Measurements from ENCODE around the gene TMCC2.

TMCC2 gene

GRCh38 chr1:205306929-205307566 lies 79.3 kb downstream of the TMCC2 start:
- DNase-seq = no peak

GRCh38 chr1:205309741-205310140 lies 82.0 kb downstream of the TMCC2 start:
- no peak for DNase-seq

DNA sequence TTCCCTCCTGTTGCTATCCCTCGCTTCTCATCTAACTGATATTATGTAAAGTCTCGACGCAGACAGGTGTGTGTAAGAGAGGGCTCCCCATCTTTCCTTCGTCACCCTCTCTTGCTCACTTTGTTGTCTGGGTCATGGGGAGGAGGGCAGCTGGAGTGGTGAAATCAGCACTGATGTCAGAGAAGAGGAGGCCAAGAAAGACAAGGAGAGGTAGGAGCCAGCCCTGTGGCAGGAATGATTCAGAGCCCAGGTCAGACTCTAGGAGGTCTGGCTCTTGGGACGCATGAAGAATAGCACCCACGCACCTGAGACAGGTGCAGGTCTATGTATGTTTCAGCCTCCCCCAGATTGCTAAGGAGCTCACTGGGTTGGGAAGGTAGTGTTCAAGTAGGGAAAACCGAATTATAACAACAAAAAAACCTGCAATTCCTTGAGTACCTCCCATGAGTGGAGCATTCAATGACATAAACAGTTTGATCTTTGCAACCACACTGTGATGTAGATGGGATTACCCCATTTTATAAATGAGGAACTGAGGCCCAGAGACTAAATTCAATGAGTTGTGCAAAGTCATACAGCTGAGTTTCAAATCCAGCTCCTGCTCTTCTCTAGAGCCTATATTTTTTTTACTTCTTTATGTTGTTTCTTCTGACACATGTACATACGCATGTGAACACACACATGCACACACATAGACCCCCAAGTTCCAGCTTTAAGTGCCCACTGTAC lies 83.4 kb downstream of the TMCC2 start:
- no peak for DNase-seq

- no peak for DNase-seq
These were observed 85.3 kb downstream of the TMCC2 start for GRCh38 chr1:205312866-205313562.

DNA sequence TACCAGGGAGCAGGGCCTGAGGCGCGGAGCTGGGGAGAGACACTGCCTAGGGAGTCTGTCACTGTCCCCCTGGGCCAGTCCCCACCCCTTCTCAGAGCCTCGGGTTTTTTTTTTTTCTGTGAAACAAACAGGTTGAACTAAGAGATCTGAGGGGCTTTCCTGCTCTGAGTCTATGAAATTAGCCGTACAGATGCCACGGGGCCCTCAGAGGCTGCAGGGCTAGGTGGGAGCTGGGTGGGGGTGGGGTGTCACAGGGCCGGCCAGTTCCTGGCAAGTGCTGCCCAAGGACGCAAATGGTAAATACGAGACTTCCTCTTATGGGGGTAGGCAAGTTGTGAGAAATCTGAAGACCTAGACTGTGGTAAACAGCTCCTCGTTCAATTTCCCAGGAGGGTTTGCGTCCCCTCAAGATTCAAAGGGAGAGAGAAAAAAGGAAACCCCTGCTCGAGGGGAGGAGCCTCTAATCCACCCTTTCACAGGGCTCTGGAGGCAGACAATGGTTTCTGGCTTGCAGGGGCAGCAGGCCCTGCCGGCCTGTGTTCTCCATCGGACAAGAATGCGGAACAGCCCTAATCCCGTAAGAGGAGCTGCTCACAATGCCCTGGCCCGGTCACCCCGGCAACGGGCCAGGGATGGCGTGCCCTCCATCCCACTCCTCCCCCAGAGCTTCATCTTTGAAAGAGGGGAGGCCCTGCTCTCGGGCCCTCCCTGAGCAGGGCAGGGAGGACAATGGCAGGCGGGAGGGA lies 86.0 kb downstream of the TMCC2 start:
- no peak for DNase-seq

DNA sequence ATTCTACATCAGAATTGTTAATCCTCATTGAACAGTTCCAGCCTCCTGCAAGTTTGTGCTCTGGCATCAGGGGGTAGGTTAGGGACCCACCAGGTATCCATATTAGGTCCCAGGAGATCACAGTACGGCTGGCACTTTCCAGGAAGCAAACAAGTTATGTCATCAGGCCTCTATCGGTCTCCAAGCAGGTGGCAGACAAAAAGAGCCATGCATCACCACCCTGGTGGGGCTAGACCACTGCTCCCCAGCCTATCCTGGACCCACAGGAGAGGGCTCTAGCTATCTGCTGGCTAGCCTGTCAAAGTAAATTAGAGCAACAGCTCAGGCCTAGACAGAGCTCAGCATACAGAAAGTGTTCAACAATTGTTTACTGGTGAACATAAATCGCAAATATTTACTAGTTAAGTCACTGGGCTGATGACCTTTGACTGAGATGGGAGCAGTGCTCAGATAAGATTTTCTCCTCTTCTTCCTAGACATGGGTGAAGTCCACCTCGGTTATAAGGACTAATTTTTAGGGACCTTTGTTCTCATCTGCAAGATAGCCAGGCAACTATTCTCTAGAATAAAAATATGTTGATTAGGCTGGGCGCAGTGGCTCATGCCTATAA lies 87.4 kb downstream of the TMCC2 start:
- DNase-seq = no peak

DNA sequence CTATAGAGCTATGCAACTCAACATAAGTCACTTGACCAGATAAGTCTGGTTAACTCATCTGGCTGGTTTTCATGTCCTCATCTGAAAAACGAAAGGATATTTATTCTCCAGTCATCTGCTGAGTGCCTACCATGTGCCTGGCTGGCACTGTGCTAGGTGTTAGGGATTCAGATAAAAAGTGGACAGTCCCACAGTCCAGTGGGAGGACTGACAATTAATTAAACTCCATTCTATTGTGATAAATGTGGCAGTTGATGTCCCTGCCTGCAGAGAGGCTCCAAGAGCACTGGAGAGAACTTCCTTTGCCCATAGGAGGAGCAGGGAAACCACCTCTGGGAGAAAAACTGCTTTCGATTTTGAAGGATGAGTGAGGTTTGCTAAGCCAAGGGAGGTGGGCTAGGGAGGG lies 88.4 kb downstream of the TMCC2 start:
- no peak for DNase-seq

DNA sequence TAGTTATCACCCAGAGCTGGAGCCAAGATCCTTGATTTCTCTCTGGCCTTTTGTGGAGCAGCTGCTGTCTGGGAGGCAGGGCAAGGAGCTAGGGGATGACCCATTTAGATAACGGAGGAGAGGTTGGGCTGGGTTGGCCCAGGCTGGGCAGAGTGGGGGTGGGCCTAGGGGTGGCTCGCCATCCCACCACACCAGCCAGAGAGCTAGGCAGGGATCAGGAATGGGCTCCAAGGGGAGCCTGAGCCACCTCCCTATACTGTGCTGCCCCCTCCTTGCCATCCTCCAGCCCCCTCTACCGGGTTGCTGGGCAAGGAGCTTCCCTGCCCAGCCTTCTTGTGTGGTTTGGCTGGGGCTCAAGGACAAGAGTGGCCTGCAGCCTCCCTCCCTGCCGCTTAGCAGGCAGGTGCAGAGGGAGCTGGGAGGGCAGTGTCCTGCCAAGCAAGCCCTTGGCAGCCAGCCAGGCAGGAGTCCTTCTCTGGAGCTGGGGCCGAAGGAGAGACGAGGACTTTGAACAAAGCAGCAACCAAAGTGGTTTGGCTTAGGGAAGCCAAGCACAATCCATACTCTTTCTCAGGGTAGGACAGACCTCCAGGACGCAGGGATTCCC lies 89.7 kb downstream of the TMCC2 start:
- no peak for DNase-seq

GRCh38 chr1:205318231-205318991 lies 90.7 kb downstream of the TMCC2 start:
- no peak for DNase-seq

DNA sequence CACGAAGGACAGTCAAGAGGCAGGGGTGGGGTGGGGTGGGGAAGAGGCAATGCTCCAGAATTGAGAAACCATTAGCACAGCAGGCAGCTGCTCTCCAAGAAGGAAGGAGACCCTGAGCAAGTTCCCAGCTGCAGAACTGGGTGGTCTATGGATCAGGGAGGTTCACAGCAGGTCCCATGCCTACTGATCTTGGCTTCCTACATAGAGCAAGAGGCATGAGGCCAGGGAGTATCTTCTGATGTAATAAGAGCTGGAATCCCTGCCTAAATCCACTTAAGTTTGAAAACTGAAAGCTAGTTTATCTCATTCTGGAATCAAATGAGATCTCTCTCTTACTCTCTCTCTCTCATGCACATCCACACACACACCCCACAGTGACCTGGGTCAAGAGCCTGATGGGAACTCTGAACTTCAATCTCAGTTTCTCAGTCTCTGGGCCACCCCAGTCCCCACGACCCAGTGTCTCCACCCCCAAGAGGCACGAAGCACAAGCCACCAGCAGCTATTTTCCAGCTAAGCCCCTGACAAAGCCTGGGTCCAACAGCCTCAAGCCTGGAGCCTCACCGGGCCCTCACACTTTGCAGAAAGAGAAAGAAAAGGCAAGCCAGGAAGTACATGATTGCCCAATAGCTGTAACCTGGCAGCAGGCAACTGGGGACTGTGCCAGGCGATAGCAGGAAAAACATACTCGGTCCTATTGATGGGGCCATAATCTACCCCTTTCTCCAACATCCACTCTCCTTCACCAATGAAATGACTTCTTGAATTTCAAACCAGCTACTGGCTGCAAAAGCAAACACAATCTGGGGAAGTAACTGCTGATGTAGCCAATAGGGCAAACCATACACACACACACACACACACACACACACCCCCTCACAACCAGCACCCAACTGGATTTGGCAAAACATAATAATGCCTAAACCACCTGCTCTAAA lies 91.6 kb downstream of the TMCC2 start:
- DNase-seq = no peak

GRCh38 chr1:205321162-205321958 lies 93.6 kb downstream of the TMCC2 start, which contains the start of gene NUAK2:
NUAK2 (minus strand) TSS chr1:205321745; CDS start chr1:205321628, 117 bp downstream.
- DNase-seq = no peak

DNA sequence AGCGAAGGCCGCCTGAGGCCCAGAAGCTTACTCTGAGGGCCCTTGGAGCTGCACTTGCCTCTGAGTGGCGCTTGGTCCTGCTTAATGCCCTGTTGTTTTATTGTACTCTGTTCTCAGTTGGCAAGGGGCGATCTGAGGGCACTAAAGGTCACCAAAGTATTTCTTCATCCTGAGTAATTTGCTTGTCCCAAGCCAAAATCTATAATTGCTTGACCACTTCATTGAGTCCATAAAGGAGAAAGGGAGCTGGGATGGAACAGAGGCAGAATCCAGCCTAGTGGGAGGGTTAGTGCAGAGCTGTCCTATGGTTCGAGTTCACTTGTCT lies 94.2 kb downstream of the TMCC2 start:
- no peak for DNase-seq

Measured in KG1 (cell line).